ENCODE results near the gene PHLPP2.

PHLPP2 gene, protein sequence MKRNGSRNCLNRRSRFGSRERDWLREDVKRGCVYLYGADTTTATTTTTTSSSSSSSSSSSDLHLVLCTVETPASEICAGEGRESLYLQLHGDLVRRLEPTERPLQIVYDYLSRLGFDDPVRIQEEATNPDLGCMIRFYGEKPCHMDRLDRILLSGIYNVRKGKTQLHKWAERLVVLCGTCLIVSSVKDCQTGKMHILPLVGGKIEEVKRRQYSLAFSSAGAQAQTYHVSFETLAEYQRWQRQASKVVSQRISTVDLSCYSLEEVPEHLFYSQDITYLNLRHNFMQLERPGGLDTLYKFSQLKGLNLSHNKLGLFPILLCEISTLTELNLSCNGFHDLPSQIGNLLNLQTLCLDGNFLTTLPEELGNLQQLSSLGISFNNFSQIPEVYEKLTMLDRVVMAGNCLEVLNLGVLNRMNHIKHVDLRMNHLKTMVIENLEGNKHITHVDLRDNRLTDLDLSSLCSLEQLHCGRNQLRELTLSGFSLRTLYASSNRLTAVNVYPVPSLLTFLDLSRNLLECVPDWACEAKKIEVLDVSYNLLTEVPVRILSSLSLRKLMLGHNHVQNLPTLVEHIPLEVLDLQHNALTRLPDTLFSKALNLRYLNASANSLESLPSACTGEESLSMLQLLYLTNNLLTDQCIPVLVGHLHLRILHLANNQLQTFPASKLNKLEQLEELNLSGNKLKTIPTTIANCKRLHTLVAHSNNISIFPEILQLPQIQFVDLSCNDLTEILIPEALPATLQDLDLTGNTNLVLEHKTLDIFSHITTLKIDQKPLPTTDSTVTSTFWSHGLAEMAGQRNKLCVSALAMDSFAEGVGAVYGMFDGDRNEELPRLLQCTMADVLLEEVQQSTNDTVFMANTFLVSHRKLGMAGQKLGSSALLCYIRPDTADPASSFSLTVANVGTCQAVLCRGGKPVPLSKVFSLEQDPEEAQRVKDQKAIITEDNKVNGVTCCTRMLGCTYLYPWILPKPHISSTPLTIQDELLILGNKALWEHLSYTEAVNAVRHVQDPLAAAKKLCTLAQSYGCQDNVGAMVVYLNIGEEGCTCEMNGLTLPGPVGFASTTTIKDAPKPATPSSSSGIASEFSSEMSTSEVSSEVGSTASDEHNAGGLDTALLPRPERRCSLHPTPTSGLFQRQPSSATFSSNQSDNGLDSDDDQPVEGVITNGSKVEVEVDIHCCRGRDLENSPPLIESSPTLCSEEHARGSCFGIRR (N-terminal part only)

DNA sequence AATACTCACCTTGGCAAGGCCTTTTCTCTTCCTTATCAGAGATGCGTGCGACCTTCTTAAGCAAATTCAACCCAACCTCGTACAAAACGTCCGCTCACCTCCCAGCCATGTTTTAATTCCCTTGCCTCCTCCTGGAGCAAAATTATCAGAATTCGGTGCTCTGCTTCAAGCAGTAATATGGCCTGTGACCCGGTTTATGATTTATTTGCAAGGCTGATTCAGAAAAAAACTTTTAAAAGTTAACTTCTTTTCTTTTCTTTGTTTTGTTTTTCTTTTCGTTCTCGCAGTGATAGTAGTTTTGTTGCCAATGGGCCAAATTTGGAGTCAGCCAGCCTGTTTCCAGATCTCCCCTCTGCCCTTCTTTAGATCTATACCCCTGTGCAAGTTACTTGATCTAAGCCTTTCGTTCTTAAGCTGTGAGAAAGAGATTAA lies at the start of gene PHLPP2:
PHLPP2 (minus strand) TSS at position 382 of the 432 bp plus-strand sequence. CDS start 9,906 bp downstream, outside the sequence.
- H3K27ac Mint-ChIP-seq, result peak within 1 kb of the TSS; percentile 90

DNA sequence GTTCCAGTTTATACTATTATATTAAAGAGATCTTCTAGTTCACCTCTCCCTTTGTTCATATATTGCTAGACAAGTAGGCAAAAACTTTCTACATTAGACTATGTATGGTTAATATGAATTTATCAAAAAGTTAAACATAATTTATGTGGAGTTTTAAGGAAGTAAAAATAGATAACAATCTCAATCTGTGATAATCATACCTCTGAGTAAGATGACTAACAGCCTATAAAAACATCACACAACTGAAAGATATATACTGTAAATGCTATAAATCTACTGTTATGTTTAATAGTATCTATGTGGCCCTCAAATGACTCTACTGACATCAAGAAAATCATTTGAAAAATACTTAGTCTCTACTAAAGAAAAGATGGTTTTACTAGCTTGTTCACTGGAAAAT lies 47.1 kb upstream of the PHLPP2 start:
- no peak for DNase-seq
- H3K9me3 Mint-ChIP-seq, result no peaks in the 10 kb centered on the region
- peaks cover 19 to 36% of the 10 kb centered on the region in 2 donors for H3K36me3 Mint-ChIP-seq
- no peak overlapping the region for H3K27ac Mint-ChIP-seq
- ATAC-seq (replicated peaks), result no peak
- H3K4me3 Mint-ChIP-seq, result no peak overlapping the region
- peaks cover 4 to 15% of the 10 kb centered on the region in 2 donors for H3K4me1 Mint-ChIP-seq
- no peaks in the 10 kb centered on the region for H3K27me3 Mint-ChIP-seq

More for the DNA sequence above, at the start of gene PHLPP2:
- Mint-ChIP-seq H3K4me3 (peak within 1 kb of the TSS; percentile 82 to 83), H3K4me1 (peaks cover 23 to 49% of the 10 kb centered on the region in 2 donors), H3K9me3 (no peaks in the 10 kb centered on the region), H3K27me3 (no peaks in the 10 kb centered on the region), H3K36me3 (peaks cover 3% of the 10 kb centered on the region in 2 donors)
- ATAC-seq (replicated peaks), result no peak
- DNase-seq, result no peak

DNA sequence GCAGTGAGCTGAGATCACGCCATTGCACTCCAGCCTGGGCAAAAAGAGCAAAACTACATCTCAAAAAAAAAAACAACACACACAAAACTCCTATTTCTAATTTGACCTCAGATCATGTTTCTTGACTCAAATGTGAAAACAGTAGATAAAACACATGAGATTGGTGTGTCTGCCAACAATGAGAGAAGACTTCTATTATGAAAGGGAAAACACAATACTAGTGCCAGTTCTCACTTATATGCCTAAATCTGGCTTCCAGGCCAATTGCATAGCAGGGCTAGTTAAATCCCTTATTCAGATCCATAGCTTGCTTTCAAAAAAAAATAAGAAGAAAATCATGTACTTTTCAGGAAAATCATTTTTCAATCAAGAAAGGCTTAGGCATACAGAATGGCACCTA lies 44.7 kb upstream of the PHLPP2 start:
- no peaks in the 10 kb centered on the region for H3K27me3 Mint-ChIP-seq
- no peak overlapping the region for H3K27ac Mint-ChIP-seq
- H3K4me3 Mint-ChIP-seq, result no peak overlapping the region
- no peaks in the 10 kb centered on the region for H3K9me3 Mint-ChIP-seq
- ATAC-seq (replicated peaks), result no peak
- no peaks in the 10 kb centered on the region for H3K4me1 Mint-ChIP-seq
- no peak for DNase-seq
- H3K36me3 Mint-ChIP-seq, result peaks cover 17 to 32% of the 10 kb centered on the region in 2 donors

DNA sequence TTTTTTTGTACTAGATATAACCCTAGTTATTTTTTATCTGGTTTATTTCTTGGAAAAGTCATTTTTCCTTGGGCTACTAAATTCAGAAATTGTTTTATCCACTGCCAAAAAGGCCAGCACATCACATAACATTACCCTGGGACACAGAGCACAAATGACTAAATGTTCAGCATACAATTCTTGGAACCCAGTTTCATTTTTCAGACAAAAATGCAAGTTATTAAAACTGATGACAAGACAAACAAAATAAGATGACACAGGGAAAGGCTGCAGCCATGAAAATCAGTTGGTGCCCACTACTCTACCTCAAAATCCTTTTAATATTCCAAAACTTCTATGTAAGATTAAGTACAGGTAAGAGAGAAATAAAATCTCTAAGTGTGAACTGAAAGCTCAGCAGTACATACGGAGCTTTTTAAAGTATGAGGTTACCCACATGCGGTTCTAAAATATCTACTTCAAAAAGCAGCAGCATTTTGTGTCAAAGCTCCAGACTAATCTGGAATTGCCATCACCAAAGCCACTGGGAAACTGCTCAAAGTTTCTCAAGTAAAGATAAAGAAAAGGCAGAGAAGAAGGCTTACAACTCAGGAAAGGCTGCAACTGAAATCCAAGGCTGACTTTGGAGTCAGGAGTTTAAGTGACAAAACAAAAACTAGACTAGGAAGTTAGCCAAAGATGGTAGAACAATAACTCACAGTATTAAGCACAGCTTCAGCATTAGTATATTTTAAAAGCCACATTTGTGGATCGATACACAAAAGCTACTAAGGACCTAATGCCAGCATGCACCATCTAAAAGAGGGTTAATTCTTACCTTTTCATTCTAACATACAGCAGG lies 42.8 kb upstream of the PHLPP2 start:
- peaks cover 19 to 43% of the 10 kb centered on the region in 2 donors for H3K36me3 Mint-ChIP-seq
- no peaks in the 10 kb centered on the region for H3K27me3 Mint-ChIP-seq
- H3K4me3 Mint-ChIP-seq, result no peak overlapping the region
- no peak overlapping the region for H3K27ac Mint-ChIP-seq
- ATAC-seq (replicated peaks) (no peak), DNase-seq (no peak)
- H3K4me1 Mint-ChIP-seq, result no peaks in the 10 kb centered on the region
- H3K9me3 Mint-ChIP-seq, result no peaks in the 10 kb centered on the region

DNA sequence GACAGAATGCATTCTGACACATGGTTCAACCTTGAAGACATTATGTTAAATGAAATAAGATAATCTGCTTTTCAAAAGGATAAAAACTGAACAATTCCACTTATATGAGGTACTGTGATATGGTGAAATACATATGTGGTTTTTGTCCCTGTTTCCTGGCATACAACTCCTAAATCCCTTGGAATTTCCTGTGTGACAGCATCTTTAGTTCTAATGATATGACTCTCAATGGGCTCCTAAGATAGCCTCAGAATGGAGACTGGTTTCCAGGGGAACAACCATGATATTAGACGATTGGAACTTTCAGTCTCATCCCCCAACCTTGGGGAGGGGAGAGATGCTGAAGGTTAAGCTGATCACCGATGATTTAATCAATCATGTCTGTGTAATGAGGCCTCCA lies 37.7 kb upstream of the PHLPP2 start:
- Mint-ChIP-seq H3K4me3 (no peak overlapping the region), H3K27ac (no peak overlapping the region), H3K27me3 (no peaks in the 10 kb centered on the region), H3K36me3 (peaks cover 13 to 33% of the 10 kb centered on the region in 2 donors), H3K9me3 (no peaks in the 10 kb centered on the region), H3K4me1 (no peaks in the 10 kb centered on the region)
- DNase-seq (no peak), ATAC-seq (replicated peaks) (no peak)

DNA sequence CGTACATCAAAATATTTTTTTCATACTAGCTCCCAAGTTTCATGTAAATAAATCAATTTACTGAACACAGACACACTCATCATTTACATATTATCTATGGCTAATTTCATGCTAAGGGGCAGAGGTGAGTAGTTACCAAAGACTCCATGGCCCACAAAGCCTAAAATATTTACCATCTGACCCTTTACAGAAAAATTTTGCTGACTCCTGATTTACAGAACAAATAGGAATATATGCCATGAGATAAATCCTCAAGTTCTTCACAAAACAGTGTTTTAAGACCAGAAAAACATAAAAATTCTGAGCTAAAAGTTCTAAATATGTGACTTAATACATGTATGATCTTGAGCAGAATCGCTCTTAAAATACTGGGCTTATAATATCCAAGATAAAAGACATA lies 36.6 kb upstream of the PHLPP2 start:
- peaks cover 17 to 35% of the 10 kb centered on the region in 2 donors for H3K36me3 Mint-ChIP-seq
- H3K27ac Mint-ChIP-seq, result no peak overlapping the region
- no peaks in the 10 kb centered on the region for H3K4me1 Mint-ChIP-seq
- DNase-seq (no peak), ATAC-seq (replicated peaks) (no peak)
- H3K27me3 Mint-ChIP-seq, result no peaks in the 10 kb centered on the region
- H3K4me3 Mint-ChIP-seq, result no peak overlapping the region
- no peaks in the 10 kb centered on the region for H3K9me3 Mint-ChIP-seq

DNA sequence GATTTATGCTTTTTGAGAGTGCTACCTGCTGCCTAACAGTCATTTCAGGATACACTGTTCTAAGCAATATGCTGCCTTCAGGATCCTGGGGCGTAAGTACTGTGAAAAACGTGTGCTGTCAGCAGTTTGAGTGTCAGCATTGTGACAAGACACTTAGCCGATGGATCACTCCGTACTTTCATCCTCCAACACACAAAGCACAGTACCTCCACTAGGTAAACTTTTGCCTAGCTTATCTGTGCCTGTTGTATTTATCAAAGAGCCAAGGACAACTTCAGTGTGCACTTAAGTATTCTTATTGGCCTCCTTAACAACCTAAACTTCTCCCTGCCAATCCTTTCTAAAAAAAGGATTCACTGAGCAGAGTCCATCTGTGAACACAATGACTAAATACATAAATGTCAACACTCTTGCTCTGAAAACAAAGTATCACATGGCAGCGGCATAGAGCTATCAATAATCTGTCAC lies 33.8 kb upstream of the PHLPP2 start:
- Mint-ChIP-seq H3K9me3 (no peaks in the 10 kb centered on the region), H3K4me1 (peaks cover 3% of the 10 kb centered on the region in 2 donors), H3K27me3 (no peaks in the 10 kb centered on the region), H3K4me3 (no peak overlapping the region), H3K36me3 (peaks cover 36 to 46% of the 10 kb centered on the region in 2 donors), H3K27ac (no peak overlapping the region)
- no peak for ATAC-seq (replicated peaks)
- DNase-seq, result no peak

DNA sequence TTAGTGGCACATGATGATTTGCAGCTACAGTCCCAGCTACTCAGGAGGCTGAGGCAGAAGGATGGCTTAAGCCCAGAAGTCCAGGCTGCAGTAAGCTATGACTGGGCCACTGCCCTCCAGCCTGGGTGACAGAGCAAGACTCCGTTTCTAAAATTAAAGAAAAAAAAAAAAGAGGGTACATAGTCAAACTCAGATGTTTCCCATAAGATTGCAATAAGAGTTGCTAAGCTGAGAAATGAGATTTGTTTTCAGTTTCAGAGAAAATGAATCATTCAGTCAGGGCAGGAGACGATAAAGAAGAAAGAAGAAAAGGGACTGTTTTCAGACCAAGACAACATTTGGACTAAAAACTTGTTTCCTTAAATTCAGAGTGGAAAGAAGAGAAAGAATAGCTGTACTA lies 30.2 kb upstream of the PHLPP2 start:
- no peaks in the 10 kb centered on the region for H3K9me3 Mint-ChIP-seq

DNA sequence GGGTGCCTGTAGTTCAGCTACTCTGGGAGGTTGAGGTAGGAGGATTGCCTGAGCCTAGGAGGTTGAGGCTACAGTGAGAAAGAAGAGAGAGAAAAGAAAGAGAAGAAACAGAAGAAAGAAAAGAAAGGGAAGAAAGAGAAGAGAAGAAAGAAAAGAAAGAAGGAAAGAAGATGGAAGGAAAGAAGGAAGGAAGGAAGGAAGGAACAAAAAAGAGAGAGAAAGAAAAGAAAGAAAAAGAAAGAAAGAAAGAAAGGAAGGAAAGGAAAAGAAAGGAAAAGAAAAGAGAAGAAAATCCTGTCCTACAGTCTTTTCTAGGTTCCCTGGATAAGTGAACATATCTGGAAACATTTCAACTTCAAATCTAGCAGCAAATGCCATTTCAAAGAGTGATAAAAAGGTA lies 29.6 kb upstream of the PHLPP2 start:
- Mint-ChIP-seq H3K4me1 (peaks cover 4 to 7% of the 10 kb centered on the region in 2 donors), H3K27ac (peak overlapping the region; percentile 47), H3K27me3 (no peaks in the 10 kb centered on the region), H3K9me3 (no peaks in the 10 kb centered on the region), H3K36me3 (peaks cover 34 to 47% of the 10 kb centered on the region in 2 donors), H3K4me3 (no peak overlapping the region)
- ATAC-seq (replicated peaks) (no peak), DNase-seq (no peak)

More for the DNA sequence above, 30.2 kb upstream of the PHLPP2 start:
- Mint-ChIP-seq H3K4me3 (no peak overlapping the region), H3K27ac (peak overlapping the region; percentile 4), H3K4me1 (peaks cover 4 to 7% of the 10 kb centered on the region in 2 donors), H3K36me3 (peaks cover 35 to 45% of the 10 kb centered on the region in 2 donors), H3K27me3 (no peaks in the 10 kb centered on the region)
- DNase-seq (no peak), ATAC-seq (replicated peaks) (no peak)

DNA sequence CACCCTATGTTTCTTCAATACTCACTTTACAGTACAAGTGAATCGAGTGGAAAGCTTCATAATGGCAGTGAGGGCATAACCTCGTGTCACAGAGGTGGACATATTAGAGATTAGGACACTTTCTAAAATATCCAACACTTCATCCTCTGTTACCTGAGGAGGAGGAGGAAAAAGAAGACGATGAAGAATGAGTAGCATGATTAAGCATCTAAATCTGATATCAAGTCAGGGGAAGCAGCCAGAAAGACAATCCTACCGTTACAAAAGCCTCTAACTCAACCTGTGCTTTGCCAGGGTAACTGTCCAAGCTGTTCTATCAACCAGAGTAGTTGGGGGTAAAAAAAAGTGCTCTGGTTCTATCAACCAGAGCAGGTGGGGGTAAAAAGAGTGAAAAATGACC lies 23.7 kb upstream of the PHLPP2 start:
- Mint-ChIP-seq H3K4me3 (no peak overlapping the region), H3K27me3 (no peaks in the 10 kb centered on the region), H3K27ac (peak overlapping the region; percentile 78), H3K36me3 (peaks cover 31 to 47% of the 10 kb centered on the region in 2 donors), H3K9me3 (no peaks in the 10 kb centered on the region), H3K4me1 (peaks cover 7 to 17% of the 10 kb centered on the region in 2 donors)
- no peak for ATAC-seq (replicated peaks)
- no peak for DNase-seq

DNA sequence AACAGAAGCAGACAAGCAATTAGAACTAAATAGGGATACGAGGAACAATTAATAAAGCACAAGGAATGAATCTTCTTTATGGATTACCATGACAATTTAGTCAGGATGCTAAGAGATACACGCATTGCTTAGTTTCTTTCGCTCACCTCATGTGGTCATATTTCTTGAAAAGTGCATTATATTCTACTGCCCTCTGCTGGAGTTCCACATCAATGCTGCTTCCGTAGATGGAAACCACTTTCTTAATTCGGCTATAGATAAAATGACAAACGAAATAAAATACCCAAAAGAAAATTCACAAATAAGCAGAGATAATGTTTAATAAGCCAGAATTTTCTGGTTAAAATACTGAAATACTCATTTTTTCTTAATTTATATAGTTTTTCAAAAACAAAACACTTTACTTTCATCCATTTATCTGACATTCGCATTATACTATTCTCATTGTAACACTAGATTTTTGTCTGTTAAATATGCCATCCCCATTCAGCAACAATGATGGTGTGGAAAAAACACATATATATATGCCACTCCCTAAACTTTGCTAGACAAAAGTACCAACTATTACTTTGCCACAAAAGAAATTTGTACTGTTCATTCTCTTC lies 22.0 kb upstream of the PHLPP2 start:
- H3K9me3 Mint-ChIP-seq, result no peaks in the 10 kb centered on the region
- H3K27me3 Mint-ChIP-seq, result no peaks in the 10 kb centered on the region
- H3K27ac Mint-ChIP-seq, result no peak overlapping the region
- H3K4me1 Mint-ChIP-seq, result peaks cover 6 to 15% of the 10 kb centered on the region in 2 donors
- ATAC-seq (replicated peaks), result peak; percentile 43 to 51
- H3K4me3 Mint-ChIP-seq, result no peak overlapping the region
- peaks cover 34 to 47% of the 10 kb centered on the region in 2 donors for H3K36me3 Mint-ChIP-seq
- no peak for DNase-seq

DNA sequence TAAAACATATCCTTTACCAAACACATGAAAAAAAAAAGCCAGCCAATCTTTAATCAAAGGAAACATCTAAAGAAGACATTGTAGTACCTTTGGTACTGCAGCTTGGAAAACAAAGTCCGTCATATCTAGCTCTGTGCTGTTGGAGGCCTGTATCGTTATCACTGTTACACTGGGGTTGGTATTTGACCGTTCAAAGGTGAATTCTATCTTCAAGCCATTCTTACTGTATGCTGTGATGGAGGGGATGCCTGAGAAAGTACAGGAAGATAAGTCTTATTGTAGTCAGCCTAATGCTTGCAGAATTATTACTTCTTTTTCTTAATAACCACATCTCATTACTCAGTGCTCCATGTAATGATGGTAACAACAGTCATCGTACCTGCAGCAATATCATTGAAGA lies 14.4 kb upstream of the PHLPP2 start:
- Mint-ChIP-seq H3K27me3 (no peaks in the 10 kb centered on the region), H3K4me1 (no peaks in the 10 kb centered on the region), H3K4me3 (no peak overlapping the region), H3K27ac (no peak overlapping the region), H3K36me3 (peaks cover 35 to 36% of the 10 kb centered on the region in 2 donors), H3K9me3 (no peaks in the 10 kb centered on the region)
- ATAC-seq (replicated peaks), result no peak
- no peak for DNase-seq

DNA sequence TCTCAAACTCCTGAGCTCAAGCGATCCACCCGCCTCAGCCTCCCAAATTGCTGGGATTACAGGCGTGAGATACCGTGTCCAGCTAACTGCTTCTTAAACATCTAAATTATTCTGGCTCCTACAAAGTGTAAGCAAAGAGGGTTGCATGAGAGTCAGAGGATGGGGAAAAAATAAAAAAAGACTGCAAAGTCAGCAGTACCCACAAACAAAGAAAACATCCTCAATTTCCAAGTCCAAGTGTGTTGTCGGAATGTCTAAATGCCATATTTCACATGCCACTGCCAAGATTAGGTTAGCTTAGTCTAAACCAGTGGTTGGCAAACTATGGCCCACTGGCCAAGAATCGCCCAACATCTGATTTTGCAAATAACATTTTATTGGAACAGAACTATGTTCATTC lies 13.0 kb upstream of the PHLPP2 start:
- no peaks in the 10 kb centered on the region for H3K4me1 Mint-ChIP-seq
- DNase-seq (no peak), ATAC-seq (replicated peaks) (no peak)
- no peak overlapping the region for H3K27ac Mint-ChIP-seq
- H3K27me3 Mint-ChIP-seq, result no peaks in the 10 kb centered on the region
- H3K9me3 Mint-ChIP-seq, result no peaks in the 10 kb centered on the region
- H3K36me3 Mint-ChIP-seq, result peaks cover 38 to 42% of the 10 kb centered on the region in 2 donors
- no peak overlapping the region for H3K4me3 Mint-ChIP-seq
